Activated CD4-positive, CD25-positive, alpha-beta regulatory T cell (primary cell): ENCODE measurements around the gene TSC2.

Experiments used
- DNase-seq, 4 experiments: peaks; one replicate each; lab custom pipeline; 2025; lab: John Stamatoyannopoulos, UW

Gene TSC2

GRCh38 chr16:2047330-2048115 is at the start of gene TSC2, which contains the start of gene NTHL1:
Gene TSC2, plus strand, starts transcription at chr16:2047985. Its CDS starts 631 bp downstream, at chr16:2048616.
Gene NTHL1, minus strand, starts transcription at chr16:2047834. Its CDS starts 11 bp downstream, at chr16:2047823.
- peak; percentile 86 to 90 (median 88) for DNase-seq

GRCh38 chr16:1998360-1998835 is 49.4 kb upstream of the TSC2 start:
- DNase-seq = no peak

- DNase-seq = no peak
These were observed 48.7 kb upstream of the TSC2 start for GRCh38 chr16:1998852-1999801.

- DNase-seq = no peak
These were observed 47.8 kb upstream of the TSC2 start for GRCh38 chr16:1999866-2000514.

- no peak for DNase-seq
These were observed 46.8 kb upstream of the TSC2 start for GRCh38 chr16:2001035-2001434.

- DNase-seq = no peak
These were observed 46.1 kb upstream of the TSC2 start for GRCh38 chr16:2001456-2002355.

GRCh38 chr16:2002406-2003230 is 45.2 kb upstream of the TSC2 start:
- DNase-seq = no peak

- DNase-seq = no peak
These were observed 44.5 kb upstream of the TSC2 start for GRCh38 chr16:2003231-2003826.

- DNase-seq = peak; percentile 72 to 83 (median 78)
These were observed 43.8 kb upstream of the TSC2 start for GRCh38 chr16:2003827-2004641.

GRCh38 chr16:2004795-2005517 is 42.8 kb upstream of the TSC2 start:
- no peak for DNase-seq

GRCh38 chr16:2005646-2006045 is 42.1 kb upstream of the TSC2 start:
- DNase-seq = no peak

- no peak for DNase-seq
These were observed 41.5 kb upstream of the TSC2 start for GRCh38 chr16:2006317-2006716.

- no peak for DNase-seq
These were observed 40.5 kb upstream of the TSC2 start for GRCh38 chr16:2007081-2007836.

GRCh38 chr16:2008009-2008526 is 39.7 kb upstream of the TSC2 start:
- DNase-seq = no peak

- no peak for DNase-seq
These were observed 39.1 kb upstream of the TSC2 start for GRCh38 chr16:2008631-2009163.

GRCh38 chr16:2009164-2009711 is 38.5 kb upstream of the TSC2 start:
- no peak for DNase-seq
